ENCODE data around the gene SCAI.
"Not testable (repeated sequence)": the region's sequence is repeated elsewhere in the genome, so short reads cannot be mapped to it uniquely, and the experiment has no call there.

The SCAI gene

DNA sequence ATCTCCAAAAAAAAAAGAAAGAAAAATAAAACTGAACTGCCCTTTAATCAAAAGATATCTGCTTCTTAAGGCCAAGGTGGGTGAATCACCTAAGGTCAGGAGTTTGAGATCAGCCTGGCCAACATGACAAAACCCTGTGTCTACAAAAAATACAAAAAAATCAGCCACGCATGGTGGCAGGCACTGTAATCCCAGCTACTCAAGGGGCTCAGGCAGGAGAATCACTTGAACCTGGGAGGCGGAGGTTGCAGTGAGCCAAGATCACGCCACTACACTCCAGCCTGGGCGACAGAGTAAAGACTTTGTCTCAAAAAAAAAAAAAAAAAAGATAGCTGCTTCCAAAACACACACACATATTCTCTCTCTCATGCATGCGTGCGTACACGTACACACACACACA, 17.8 kb downstream of the SCAI start:
- Histone ChIP-seq H3K36me3 (ENCODE audit: insufficient read depth, low read length) (no peaks in the 10 kb centered on the region), H3K9me3 (replicated peaks; ENCODE audit: low read length) (no peaks in the 10 kb centered on the region), H3K4me2 (ENCODE audit: low read length) (peak overlapping the region; percentile 43), H3K4me1 (ENCODE audit: control insufficient read depth, insufficient read depth, low read length) (peaks cover 16% of the 10 kb centered on the region), H3K9ac (ENCODE audit: low read depth, low read length) (no peak overlapping the region), H3K27me3 (ENCODE audit: control insufficient read depth, insufficient read depth, low read length) (no peaks in the 10 kb centered on the region), H3K4me3 (ENCODE audit: low read length) (no peak overlapping the region)

DNA sequence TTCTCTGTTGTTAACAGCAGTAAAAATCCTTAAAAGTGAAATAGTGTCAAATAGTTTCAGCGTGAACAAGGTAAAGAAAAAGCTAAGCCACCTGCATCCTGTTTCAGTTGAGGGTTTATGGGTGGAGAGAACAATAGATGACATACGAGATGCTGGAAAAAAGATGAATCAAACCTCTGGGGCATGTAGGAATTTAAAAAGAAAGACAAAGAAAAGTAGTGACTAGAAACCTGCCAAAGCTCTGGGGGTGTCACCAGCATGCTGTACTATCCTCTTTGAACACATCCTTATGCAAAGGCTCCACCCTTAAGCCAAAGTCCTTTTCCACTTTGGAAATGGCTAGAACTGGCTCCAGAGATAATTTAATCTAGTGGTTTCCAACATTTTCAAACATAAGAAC, 22.2 kb downstream of the SCAI start:
- Histone ChIP-seq H3K27me3 (ENCODE audit: control insufficient read depth, insufficient read depth, low read length) (no peaks in the 10 kb centered on the region), H3K36me3 (ENCODE audit: insufficient read depth, low read length) (no peaks in the 10 kb centered on the region), H3K4me3 (ENCODE audit: low read length) (no peak overlapping the region), H3K9ac (ENCODE audit: low read depth, low read length) (no peak overlapping the region), H3K4me2 (ENCODE audit: low read length) (no peak overlapping the region), H3K9me3 (replicated peaks; ENCODE audit: low read length) (no peaks in the 10 kb centered on the region), H3K4me1 (ENCODE audit: control insufficient read depth, insufficient read depth, low read length) (peaks cover 9% of the 10 kb centered on the region)

DNA sequence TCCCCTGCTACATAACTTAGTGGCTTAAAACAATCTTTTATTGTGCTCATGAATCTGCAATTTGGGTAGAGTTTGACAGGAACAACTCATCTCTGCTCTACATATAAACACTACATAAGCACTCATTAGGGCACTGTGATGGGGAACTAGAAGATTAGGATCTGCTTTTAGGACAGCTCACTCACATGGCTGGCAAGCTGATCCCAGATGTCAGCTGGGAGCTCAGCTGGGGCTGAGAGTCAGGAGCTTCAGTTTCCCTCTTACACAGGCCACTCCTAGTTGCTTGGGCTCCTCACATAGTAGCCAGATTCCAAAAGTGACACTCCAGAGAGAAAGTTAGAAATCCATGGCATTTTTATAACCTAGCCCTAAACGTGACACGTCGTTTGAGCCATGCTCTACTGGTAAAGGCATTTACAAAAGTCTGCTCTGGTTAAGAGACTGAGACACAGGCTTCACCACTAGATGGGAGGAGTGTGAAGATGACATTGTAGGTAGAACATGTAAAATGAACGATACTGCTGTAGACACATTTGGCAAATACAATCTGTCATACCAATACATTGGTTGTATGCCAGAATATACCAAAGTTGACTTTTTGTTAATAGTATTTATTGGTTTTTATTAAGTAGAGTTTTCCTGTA, 23.6 kb downstream of the SCAI start:
- H3K9me3 ChIP-seq (replicated peaks; ENCODE audit: low read length), result no peaks in the 10 kb centered on the region
- no peaks in the 10 kb centered on the region for H3K4me1 ChIP-seq (ENCODE audit: control insufficient read depth, insufficient read depth, low read length)
- no peak overlapping the region for H3K4me2 ChIP-seq (ENCODE audit: low read length)
- H3K36me3 ChIP-seq (ENCODE audit: insufficient read depth, low read length), result no peaks in the 10 kb centered on the region
- H3K9ac ChIP-seq (ENCODE audit: low read depth, low read length), result no peak overlapping the region
- no peaks in the 10 kb centered on the region for H3K27me3 ChIP-seq (ENCODE audit: control insufficient read depth, insufficient read depth, low read length)
- no peak overlapping the region for H3K4me3 ChIP-seq (ENCODE audit: low read length)

DNA sequence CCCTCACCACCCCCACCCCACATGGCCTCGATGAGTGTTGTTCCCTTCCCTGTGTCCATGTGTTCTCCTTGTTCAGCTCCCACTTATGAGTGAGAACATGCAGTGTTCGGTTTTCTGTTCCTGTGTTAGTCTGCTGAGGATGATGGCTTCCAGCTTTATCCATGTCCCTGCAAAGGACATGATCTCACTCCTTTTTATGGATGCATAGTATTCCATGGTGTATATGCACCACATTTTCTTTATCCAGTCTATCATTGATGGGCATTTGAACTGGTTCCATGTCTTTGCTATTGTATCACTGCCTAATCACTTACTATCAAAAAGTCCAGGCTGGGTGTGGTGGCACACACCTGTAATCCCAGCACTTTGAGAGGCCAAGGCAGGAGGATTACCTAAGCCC, 24.6 kb downstream of the SCAI start:
- H3K9ac ChIP-seq (ENCODE audit: low read depth, low read length); H3K36me3 ChIP-seq (ENCODE audit: insufficient read depth, low read length); H3K4me2 ChIP-seq (ENCODE audit: low read length); H3K9me3 ChIP-seq (replicated peaks; ENCODE audit: low read length); H3K4me3 ChIP-seq (ENCODE audit: low read length); H3K4me1 ChIP-seq (ENCODE audit: control insufficient read depth, insufficient read depth, low read length); H3K27me3 ChIP-seq (ENCODE audit: control insufficient read depth, insufficient read depth, low read length): not testable (repeated sequence)

DNA sequence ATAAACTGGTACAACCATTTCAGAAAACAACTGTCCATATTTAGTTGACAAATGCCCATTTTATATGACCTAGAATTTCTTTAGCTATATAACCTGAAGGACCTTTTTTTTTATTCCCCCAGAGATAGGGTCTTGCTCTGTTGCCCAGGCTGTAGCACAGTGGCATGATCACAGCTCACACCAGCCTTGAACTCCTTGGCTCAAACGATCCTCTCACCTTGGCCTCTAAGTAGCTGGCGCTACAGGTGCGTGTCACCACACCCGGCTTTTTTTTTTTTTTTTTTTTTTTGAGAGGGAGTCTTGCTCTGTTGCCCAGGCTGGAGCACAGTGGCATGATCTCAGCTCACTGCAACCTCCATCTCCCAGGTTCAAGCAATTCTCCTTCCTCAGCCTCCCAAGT, 28.8 kb downstream of the SCAI start:
- H3K4me2 ChIP-seq (ENCODE audit: low read length); H3K9me3 ChIP-seq (replicated peaks; ENCODE audit: low read length); H3K4me1 ChIP-seq (ENCODE audit: control insufficient read depth, insufficient read depth, low read length); H3K27me3 ChIP-seq (ENCODE audit: control insufficient read depth, insufficient read depth, low read length); H3K9ac ChIP-seq (ENCODE audit: low read depth, low read length); H3K4me3 ChIP-seq (ENCODE audit: low read length); H3K36me3 ChIP-seq (ENCODE audit: insufficient read depth, low read length): not testable (repeated sequence)

DNA sequence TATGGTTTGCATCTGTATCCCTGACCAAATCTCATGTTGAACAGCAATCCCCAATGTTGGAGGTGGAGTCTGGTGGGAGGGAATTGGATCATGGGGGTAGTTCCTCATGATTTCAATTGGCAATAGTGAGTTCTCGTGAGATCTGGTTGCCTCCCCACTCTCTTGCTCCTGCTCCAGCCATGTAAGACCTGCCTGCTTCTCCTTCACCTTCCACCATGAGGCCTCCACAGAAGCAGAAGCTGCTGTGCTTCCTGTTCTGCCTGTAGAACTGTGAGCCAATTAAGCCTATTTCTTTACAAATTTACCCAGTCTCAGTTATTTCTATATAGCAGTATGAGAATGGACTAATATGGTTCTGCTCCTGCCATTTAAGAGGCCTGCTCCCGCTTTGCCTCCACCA, 32.9 kb downstream of the SCAI start:
- H3K4me1 ChIP-seq (ENCODE audit: control insufficient read depth, insufficient read depth, low read length), result peaks cover 4% of the 10 kb centered on the region
- no peaks in the 10 kb centered on the region for H3K27me3 ChIP-seq (ENCODE audit: control insufficient read depth, insufficient read depth, low read length)
- no peaks in the 10 kb centered on the region for H3K36me3 ChIP-seq (ENCODE audit: insufficient read depth, low read length)
- no peaks in the 10 kb centered on the region for H3K9me3 ChIP-seq (replicated peaks; ENCODE audit: low read length)
- no peak overlapping the region for H3K4me2 ChIP-seq (ENCODE audit: low read length)
- no peak overlapping the region for H3K4me3 ChIP-seq (ENCODE audit: low read length)
- H3K9ac ChIP-seq (ENCODE audit: low read depth, low read length), result no peak overlapping the region

DNA sequence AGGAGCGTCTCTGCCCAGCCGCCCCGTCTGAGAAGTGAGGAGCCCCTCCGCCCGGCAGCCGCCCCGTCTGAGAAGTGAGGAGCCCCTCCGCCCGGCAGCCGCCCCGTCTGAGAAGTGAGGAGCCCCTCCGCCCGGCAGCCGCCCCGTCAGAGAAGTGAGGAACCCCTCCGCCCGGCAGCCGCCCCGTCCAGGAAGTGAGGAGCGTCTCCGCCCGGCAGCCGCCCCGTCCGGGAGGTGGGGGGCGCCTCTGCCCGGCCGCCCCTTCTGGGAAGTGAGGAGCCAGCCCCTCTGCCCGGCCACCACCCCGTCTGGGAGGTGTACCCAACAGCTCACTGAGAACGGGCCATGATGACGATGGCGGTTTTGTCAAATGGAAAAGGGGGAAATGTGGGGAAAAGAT, 34.8 kb downstream of the SCAI start:
- not testable (repeated sequence) for H3K9ac ChIP-seq (ENCODE audit: low read depth, low read length); H3K27me3 ChIP-seq (ENCODE audit: control insufficient read depth, insufficient read depth, low read length); H3K4me3 ChIP-seq (ENCODE audit: low read length); H3K36me3 ChIP-seq (ENCODE audit: insufficient read depth, low read length); H3K4me2 ChIP-seq (ENCODE audit: low read length); H3K4me1 ChIP-seq (ENCODE audit: control insufficient read depth, insufficient read depth, low read length); H3K9me3 ChIP-seq (replicated peaks; ENCODE audit: low read length)

DNA sequence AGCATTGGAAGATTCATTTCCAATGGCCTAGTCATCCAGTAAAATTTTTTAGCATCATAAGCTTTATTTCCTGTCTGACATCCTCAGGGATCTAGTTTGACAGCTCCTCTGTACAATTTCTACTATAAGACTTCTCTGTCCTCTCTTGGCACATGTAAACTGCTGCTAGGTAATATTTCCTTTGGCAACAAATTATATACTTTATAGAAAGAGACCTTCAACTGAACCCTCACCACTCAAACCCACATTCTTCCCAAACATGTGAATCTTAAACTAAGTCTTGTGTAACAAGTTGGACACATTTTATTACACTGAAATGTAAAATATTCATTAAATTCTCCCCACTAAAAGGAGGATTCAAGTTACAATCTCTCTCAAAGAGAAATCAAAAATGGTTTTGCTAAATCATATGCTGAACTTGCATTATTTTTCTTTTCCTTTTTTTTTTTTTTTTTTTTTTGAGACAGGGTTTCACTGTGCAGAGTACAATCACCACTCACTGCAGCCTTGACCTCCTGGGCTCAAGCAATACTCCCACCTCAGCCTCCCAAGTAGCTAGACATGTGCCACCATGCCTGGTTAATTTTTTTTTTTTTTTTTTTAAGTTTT, 36.9 kb downstream of the SCAI start:
- H3K27me3 ChIP-seq (ENCODE audit: control insufficient read depth, insufficient read depth, low read length), result no peaks in the 10 kb centered on the region
- no peaks in the 10 kb centered on the region for H3K9me3 ChIP-seq (replicated peaks; ENCODE audit: low read length)
- no peak overlapping the region for H3K4me3 ChIP-seq (ENCODE audit: low read length)
- H3K4me1 ChIP-seq (ENCODE audit: control insufficient read depth, insufficient read depth, low read length), result peaks cover 4% of the 10 kb centered on the region
- no peak overlapping the region for H3K4me2 ChIP-seq (ENCODE audit: low read length)
- H3K9ac ChIP-seq (ENCODE audit: low read depth, low read length), result no peak overlapping the region
- H3K36me3 ChIP-seq (ENCODE audit: insufficient read depth, low read length), result no peaks in the 10 kb centered on the region

DNA sequence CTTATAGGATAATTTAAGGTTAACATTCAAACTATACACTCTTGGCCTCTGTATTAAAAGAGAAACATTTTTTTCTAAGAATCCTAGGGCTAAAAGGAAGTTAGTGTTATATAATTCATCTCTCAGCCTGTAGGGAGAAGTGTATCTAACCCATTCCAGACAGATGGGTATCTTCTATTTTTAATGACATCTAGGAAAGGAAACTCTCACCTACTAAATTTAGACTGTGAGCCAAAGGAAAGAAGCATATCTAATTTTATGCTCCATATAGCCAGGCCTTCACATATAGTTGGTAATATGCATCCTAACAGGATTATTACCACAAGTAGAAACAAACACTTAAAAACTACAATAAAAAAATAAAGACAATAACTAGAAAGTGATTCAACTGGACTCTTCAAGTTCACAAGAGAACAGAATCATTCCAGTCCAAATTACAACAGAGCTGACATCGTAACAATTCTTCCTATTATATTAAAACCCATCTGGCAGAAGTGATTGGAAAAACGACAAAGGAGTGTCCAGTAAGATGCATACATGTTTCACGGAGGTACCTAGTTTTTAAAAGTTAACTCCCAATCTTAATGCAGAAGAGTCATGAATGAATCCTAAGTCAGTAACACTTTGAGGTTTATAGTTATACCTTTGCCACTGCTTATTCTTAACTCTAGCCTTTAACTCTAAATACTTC, 39.4 kb downstream of the SCAI start:
- H3K9me3 ChIP-seq (replicated peaks; ENCODE audit: low read length), result no peaks in the 10 kb centered on the region
- no peak overlapping the region for H3K4me3 ChIP-seq (ENCODE audit: low read length)
- H3K27me3 ChIP-seq (ENCODE audit: control insufficient read depth, insufficient read depth, low read length), result no peaks in the 10 kb centered on the region
- peaks cover 14% of the 10 kb centered on the region for H3K4me1 ChIP-seq (ENCODE audit: control insufficient read depth, insufficient read depth, low read length)
- H3K9ac ChIP-seq (ENCODE audit: low read depth, low read length), result no peak overlapping the region
- no peak overlapping the region for H3K4me2 ChIP-seq (ENCODE audit: low read length)
- H3K36me3 ChIP-seq (ENCODE audit: insufficient read depth, low read length), result no peaks in the 10 kb centered on the region

DNA sequence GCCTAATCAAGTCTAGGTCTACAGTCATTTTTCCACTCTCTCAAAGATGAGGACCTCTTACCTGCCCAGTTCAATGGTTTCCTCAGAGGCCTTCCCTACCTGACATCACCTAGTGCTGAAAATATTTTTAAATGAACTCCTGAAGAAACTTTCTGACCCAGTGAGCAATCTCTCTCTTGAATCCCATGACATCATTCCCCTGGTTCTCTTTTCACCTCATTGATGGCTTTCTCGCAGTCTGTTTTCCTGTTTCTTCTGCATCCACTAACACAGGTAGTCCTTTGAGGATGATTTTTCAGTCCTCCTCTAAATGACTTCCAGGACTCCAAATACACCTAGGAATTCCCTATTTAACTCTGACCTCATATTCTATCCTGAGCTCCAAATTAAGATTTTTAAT, 40.3 kb downstream of the SCAI start:
- Histone ChIP-seq H3K27me3 (ENCODE audit: control insufficient read depth, insufficient read depth, low read length) (no peaks in the 10 kb centered on the region), H3K4me1 (ENCODE audit: control insufficient read depth, insufficient read depth, low read length) (peaks cover 20% of the 10 kb centered on the region), H3K36me3 (ENCODE audit: insufficient read depth, low read length) (no peaks in the 10 kb centered on the region), H3K9ac (ENCODE audit: low read depth, low read length) (no peak overlapping the region), H3K9me3 (replicated peaks; ENCODE audit: low read length) (no peaks in the 10 kb centered on the region), H3K4me3 (ENCODE audit: low read length) (no peak overlapping the region), H3K4me2 (ENCODE audit: low read length) (no peak overlapping the region)

DNA sequence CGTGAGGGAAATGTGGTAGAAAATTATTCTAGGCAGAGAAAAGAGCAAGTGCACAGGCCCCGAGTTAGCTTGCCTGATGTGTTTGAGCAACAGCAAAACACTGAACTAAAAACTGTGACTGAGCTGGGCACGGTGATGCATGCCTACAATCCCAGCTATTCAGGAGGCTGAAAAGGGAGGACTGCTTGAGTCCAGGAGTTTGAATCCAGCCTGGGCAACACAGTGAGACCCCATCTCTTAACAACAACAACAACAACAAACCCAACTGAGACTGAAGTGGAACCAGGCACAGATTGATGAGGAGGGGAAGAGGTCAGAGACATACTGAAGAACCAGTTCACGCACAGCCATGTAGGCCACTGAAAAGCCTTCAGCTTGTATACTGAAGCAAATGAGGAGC, 42.5 kb downstream of the SCAI start:
- no peak overlapping the region for H3K4me2 ChIP-seq (ENCODE audit: low read length)
- H3K27me3 ChIP-seq (ENCODE audit: control insufficient read depth, insufficient read depth, low read length), result no peaks in the 10 kb centered on the region
- no peaks in the 10 kb centered on the region for H3K9me3 ChIP-seq (replicated peaks; ENCODE audit: low read length)
- no peak overlapping the region for H3K4me3 ChIP-seq (ENCODE audit: low read length)
- H3K9ac ChIP-seq (ENCODE audit: low read depth, low read length), result no peak overlapping the region
- no peaks in the 10 kb centered on the region for H3K36me3 ChIP-seq (ENCODE audit: insufficient read depth, low read length)
- H3K4me1 ChIP-seq (ENCODE audit: control insufficient read depth, insufficient read depth, low read length), result peaks cover 16% of the 10 kb centered on the region

DNA sequence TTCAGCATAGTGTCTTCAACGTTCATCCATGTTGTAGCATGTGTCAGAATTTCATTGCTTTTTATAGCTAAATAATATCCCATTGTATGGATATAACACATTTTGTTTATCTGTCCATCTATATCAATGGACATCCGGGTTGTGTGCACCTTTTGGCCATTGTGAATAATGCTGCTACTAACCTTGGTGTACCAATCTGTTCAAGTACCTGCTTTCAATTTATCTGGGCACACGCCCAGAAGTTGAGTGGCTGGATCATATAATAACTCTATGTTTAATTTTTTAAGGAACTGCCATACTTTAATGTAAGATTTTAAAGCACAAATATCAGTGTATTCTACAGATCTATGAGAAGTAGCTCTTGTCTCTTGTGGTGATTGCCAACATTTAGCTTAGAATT, 43.5 kb downstream of the SCAI start:
- H3K36me3 ChIP-seq (ENCODE audit: insufficient read depth, low read length), result no peaks in the 10 kb centered on the region
- H3K4me3 ChIP-seq (ENCODE audit: low read length), result no peak overlapping the region
- peaks cover 16% of the 10 kb centered on the region for H3K4me1 ChIP-seq (ENCODE audit: control insufficient read depth, insufficient read depth, low read length)
- H3K9me3 ChIP-seq (replicated peaks; ENCODE audit: low read length), result no peaks in the 10 kb centered on the region
- no peak overlapping the region for H3K9ac ChIP-seq (ENCODE audit: low read depth, low read length)
- no peak overlapping the region for H3K4me2 ChIP-seq (ENCODE audit: low read length)
- H3K27me3 ChIP-seq (ENCODE audit: control insufficient read depth, insufficient read depth, low read length), result no peaks in the 10 kb centered on the region
